Hematopoietic multipotent progenitor cell treated with erythropoietin and hydrocortisone succinate and interleukin-3 and kit ligand, for 8 days (in vitro differentiated cells): ENCODE measurements around the gene MS4A12.
"Not testable (repeated sequence)": the region's sequence is repeated elsewhere in the genome, so short reads cannot be mapped to it uniquely, and the experiment has no call there.

Experiments
- DNase-seq: peaks from one replicate; pipeline ENCODE4 v3.0.0-alpha.2; 2015

MS4A12 gene

GRCh38 chr11:60513496-60514460 lies 21.2 kb downstream of the MS4A12 start:
- no peak for DNase-seq

GRCh38 chr11:60515144-60515855 lies 22.7 kb downstream of the MS4A12 start, which contains the start of gene MS4A13:
Gene MS4A13, plus strand, starts transcription at chr11:60515392. Its CDS starts 2,692 bp downstream, at chr11:60518084.
- DNase-seq: no peak

GRCh38 chr11:60528465-60528864 lies 35.9 kb downstream of the MS4A12 start:
- DNase-seq: no peak

GRCh38 chr11:60528934-60529333 lies 36.4 kb downstream of the MS4A12 start:
- no peak for DNase-seq

GRCh38 chr11:60530454-60531100 lies 38.0 kb downstream of the MS4A12 start:
- no peak for DNase-seq

GRCh38 chr11:60532383-60532782 lies 39.8 kb downstream of the MS4A12 start:
- DNase-seq: not testable (repeated sequence)

GRCh38 chr11:60538627-60539026 lies 46.0 kb downstream of the MS4A12 start:
- not testable (repeated sequence) for DNase-seq

GRCh38 chr11:60544077-60544476 lies 51.5 kb downstream of the MS4A12 start:
- DNase-seq: no peak
